NCI-H82 (cell line): ENCODE data around the gene PPEF1.
"Not testable (repeated sequence)": the region's sequence is repeated elsewhere in the genome, so short reads cannot be mapped to it uniquely, and the experiment has no call there.

ENCODE experiments used
- DNase-seq: peaks from one replicate; lab custom pipeline; 2025; lab: John Stamatoyannopoulos, UW

The PPEF1 gene

DNA sequence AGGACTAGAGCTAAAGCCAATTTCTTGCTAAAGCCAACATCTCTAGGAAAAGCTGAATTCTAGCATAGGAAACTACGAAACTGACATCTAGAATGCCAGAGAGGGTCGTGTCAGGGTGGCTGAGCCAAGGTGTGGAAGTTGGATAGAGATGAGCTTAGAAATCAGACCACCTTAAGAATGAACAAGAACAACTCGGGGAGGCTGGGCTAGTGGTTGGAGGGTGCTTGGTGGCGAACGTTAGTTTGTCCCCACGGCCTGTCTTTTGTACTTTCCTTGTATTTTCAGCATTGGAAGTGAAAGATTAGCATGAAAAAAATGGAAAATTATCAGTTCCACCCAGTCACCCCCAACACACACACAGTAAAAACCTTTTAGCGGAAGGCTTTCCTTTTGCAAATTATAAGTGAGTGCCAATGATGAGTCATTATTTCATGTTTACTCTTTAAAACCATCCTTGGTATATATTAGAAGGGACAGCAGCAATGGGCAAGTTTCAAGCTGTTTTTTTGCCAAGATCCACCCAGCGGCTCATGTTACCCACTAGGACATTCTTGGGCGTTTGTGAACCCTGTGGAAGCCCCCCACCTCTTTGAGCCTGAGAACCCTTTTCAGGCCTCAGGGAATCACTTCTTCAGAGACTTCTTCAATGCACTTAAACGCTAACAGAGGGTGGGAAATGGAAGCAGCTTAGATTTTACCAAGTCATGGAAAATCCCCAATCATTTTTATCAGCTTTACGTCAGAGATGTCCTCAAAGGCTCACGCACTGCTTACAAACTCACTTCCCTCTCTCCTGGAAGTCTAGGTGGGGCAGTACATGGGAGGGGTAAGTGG, 4.9 kb upstream of the PPEF1 start:
- peak; percentile 28 for DNase-seq

DNA sequence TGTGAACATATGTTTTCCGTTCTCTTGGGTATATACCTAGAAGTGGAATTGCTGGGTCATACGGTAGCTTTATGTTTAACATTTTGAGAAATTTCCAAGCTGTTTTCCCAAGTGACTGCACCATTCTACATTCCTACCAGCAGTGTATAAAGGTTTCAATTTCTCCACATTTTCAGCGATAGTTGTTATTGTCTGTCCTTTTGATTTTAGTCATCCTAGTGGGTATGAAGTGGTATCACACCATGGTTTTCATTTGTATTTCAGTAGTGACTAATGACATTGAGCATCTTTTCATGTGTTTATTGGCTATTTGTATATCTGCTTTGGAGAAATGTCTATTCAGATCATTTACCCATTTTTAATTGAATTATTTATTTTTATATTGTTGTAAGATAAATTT, 2.4 kb downstream of the PPEF1 start:
- no peak for DNase-seq

DNA sequence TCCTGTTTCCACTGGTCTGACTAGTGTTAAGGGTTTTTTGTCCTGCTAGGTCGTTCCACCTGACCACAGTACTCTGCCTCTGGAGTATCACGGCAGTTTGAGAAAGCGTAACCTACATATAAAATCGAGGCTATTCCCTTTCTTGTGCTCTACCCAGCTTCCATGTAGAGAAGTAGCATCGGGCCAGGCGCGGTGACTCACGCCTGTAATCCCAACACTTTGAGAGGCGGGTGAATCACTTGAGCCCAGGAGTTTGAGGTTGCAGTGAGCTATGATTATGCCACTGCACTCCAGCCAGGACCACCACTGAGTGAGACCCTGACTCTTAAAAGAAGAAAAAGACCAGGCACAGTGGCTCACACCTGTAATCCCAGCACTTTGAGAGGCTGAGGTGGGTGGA, 7.5 kb downstream of the PPEF1 start:
- no peak for DNase-seq

DNA sequence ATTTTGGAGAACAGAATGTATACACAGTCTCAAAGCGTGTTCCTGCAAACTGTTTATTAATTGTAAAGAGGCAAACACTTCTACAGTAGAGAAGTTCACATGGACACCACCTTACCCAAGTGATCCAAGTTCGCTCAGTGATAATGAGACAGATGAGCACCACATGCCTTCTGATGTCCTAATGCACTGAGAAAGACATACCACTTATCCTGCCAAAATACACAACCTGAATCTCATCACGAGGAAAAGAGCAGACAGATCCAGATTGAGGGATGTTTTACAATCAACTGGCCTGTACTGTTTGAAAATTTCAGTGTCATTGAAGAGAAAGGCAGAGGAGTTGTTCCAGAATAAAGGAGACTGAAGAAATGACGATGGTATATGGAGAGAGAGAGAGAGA, 12.4 kb downstream of the PPEF1 start:
- DNase-seq: no peak

DNA sequence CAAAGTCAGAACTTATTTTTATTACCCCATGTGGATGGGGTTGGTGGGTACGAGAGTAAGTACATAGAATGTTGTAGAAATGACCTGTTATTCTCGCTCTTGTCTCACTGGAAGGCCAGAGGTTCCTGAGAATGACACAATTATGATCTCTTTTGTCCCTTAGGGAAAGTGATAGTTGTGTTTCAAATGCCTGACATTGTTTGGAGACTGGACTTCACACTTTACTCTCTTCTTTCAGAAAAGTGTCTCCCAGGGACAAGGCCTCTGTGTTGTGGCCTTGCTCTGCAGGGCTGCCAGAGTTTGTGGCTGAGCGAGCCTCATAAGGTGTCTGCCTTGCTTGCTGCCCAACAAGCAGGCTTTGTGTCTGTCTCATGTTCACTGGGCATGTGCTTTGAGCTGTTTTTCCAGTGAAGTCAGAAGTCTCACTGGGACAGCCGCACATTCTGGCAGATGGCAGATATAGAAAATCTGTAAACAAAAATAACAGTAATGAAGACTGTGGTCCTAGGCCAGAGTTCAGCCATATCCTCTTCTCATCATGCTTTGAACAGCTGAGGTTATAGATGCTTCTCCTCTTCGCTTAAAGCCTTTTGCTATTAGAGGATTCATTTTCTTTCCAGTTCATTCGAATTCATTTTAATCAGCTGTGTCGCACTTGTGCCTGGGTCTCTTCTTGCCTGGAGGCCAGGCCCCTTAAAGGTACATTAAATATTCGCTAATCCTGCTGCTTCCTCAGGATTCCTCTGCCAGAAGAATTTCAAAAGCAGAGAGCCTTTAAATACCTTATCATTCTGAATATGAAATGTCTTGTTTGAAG, 14.4 kb downstream of the PPEF1 start:
- no peak for DNase-seq

DNA sequence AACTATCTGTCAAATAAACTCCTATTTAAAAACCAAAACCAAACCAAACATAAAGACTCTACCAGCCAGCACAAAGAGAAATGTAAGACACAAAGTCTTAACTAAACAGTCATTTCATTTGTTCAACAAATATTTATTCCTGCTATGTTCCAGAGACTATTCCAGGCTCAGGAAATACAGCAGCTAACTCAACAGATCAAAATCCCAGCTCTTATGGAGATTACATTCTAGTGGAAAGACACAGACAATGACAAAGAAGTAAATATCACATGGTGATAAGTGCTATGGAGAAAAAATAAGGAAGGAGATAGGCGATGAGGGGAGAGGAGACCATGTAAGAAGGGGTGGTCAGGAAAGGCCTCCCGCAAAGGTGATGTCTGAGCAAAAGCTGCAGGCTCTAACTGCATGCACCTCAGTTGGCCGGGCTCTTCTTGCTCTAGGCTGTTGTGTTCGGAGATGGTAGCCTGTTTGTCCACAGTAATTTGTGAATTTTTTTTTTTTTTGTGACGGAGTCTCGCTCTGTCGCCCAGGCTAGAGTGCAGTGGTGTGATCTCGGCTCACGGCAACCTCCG, 15.1 kb downstream of the PPEF1 start:
- no peak for DNase-seq

DNA sequence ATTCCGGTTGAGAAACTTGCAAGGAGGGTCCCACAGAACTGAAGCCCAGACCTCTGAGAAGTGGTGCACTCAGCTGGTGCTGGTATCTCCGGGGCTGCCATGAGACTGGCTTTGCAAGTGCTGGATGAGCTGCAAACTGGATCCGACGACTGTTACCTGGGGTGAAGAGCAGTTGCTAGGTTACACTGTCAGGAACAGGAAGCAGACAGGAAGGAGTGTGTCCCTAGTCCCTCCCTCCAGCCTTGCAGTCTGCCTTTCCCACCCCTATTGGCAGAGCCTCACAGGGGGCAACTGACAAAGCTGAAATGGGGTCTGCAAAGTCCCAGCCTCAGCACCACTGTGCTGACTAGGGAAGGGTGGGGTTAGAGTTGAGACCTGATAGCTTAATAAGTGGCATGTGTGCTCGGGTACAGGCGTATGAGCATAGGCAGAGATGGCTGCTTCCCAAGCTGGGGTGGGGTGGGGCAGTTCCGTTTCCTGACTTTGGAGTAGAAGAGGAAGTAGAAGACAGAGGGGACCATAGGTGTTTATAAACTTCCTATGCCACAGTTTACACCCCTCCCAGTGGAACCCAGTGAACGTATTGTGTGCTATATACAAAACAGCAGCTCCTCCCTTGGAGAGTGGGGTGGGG, 18.0 kb downstream of the PPEF1 start:
- DNase-seq: no peak

DNA sequence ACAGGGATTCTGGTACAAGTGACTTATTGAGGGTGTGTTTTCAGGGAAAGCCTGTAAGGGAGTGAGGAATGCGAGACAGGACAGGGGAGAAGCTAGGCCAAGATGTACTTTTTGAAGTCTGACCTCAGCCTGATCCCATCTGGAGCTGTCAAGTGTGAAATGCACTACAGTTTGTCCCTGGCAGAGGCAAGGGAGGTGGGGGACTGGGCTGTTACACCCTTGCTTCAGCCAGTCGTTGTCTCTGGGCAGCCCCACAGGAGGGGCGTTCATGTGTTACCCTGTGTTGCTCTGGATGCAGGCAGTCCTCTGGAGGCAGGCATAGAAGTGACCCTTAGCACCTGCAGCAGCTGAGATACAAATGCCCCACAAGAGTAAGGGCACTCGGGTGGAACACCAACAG, 25.8 kb downstream of the PPEF1 start:
- DNase-seq: no peak

DNA sequence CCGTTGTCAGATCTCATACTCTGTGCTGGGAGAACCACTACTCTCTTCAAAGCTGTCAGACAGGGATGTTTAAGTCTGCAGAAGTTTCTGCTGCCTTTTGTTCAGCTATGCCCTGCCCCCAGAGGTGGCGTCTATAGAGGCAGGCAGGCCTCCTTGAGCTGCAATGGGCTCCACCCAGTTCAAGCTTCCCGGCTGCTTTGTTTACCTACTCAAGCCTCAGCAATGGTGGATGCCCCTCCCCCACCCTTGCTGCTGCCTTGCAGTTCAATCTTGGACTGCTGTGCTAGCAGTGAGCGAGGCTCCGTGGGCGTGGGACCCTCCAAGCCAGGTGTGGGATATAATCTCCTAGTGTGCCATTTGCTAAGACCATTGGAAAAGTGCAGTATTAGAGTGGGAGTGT, 32.2 kb downstream of the PPEF1 start:
- DNase-seq: peak; percentile 6

DNA sequence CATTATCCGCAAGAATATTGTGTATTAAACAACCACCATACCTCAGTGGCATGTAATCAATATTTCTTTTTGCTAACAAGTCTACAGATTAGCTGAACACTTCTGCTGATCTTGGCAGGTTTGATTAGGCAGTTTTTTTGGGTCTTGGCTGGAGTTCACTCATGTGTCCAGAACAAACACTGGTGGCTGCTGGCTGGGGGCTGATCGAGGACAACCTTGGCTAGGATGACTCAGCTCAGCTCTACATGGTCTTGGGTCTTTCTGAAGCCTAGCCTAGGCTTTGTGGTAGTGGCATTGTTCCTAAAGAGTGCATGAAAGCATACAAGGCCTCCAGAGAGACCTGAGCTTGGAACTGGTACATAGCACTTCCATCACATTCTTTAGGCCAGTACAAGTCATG, 41.1 kb downstream of the PPEF1 start:
- DNase-seq: no peak

DNA sequence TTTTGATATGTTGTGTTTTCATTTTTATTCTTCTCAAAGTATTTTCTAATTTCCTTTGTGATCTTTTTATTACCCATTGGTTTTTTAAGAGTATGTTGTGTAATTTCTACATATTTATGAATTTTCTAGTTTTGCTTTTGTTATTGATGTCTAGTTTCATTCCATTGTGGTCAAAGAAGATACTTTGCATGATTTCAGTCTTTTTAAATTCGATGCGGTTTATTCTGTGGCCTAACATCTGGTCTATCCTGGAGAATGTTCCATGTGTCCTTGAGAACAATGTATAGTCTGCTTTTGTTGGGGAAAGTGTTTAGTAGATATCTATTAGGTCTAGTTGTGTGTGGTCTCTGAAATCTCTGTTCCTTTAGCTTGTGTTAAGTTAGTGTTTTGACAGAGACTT, 46.2 kb downstream of the PPEF1 start:
- no peak for DNase-seq

DNA sequence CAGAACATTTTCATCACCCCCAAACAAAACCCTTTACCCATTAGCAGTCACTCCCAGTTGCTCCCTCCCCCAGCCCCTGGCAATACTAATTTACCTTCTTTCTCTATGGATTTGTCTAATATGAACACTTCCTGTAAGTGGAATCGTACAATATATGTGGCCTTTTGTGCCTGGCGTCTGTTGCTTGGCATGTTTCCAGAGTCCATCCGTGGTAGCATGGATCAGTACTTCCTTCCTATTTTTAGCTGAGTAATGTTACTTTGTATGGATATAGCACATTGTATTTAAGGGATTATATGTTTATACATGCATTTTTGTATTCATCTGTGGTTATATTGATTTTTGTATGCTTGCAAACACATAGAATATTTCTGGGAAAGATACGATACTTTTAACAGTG, 48.2 kb downstream of the PPEF1 start:
- DNase-seq: no peak

DNA sequence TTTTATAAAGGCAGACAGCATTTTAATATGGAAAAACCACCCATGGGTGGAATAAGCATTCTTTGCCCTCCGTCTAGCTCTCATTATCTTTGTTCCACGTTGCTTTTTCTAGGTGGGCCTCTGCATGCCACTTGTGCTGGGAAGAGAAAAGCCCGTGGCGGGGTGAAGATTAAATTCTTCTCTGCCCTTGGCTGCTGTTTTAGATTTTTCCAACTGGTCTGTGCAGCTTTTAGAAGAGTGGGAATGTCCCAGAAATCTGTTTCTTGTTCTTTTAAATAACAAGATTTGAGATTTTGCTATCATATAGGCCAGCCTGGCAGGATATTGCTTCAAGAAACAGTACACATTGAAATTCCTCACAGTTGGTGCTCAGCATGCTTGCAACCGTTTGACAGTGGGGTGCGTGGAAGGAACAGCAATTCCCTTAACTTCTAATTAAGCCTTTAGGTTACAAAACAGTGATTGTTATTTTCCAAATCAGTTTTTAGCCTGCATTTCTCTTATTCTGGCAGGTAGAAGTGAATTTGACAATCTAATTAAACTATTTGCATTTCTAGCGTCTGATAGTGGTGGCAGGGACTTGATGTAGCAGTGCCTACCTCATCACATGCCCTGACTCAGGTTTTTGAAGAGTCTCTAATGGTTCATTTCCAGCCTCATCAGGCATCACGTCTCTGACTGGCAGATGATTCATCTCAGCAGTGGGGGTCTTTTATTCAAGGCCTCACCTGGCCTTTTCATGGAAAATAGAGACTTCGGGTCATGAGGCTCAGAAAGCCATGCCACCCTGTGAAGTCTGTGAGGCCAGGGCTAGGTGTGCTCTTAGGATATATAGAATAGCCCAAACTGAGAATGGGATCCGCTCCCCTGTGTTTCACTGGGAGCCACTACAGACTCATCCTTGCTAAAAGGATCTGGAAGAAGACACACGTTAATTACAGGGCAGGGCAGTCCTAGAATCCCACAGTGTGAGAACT, 50.8 kb downstream of the PPEF1 start:
- no peak for DNase-seq

DNA sequence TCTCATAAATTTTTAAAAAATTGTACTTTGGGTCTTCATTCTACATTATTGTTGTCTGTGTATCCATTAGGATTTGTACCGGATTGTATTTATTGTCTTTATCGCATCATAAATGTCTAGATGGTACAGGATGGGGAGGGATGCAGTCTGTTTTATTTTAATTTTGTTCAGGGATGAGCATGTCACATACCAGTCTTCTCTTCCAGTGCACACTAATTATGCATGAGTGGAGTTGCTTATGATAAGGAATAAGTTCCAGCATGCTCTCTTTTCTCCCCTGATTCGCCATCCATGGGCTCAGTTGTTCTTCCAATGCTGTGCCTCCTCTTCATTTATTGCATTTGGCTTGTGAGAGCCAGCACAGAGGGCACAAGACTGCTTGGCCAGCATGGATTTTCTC, 54.3 kb downstream of the PPEF1 start:
- no peak for DNase-seq

DNA sequence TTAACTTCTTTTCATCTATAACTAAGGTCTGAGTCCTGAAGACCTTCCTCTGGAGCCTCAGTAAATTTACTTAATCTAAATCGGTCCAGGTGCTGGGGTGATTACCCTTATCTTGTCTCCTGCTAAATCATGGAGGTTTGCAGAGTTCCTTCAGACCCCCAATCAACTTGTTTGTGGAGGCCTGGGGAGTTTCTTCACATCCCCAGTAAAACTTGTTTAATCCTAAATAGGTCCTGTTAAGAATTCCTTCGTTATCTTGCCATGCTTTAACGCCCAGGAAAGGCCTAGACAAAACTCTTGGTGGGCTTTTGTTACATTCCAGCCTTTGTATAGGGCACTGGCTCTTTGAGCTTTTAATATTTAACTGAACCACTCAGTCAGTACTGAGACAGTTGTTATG, 55.7 kb downstream of the PPEF1 start:
- not testable (repeated sequence) for DNase-seq

DNA sequence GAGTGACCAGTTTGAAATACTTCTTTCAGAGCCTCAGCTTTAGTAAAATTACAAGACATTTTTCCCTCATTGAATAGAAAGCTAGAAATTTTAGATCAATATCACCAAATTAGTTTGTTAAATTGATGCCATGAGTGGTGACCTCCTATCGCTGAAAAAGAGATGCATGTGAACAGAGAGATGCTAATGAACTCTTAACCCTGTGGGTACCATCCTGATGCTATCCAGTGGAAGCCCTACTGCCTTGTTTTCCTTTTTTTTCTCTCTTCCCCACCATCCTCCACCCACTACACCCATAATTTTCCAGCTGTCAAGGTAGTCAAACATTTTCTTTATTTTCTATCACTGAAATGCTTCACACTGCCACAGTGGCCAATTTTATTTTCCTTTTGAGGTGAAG, 61.9 kb downstream of the PPEF1 start:
- no peak for DNase-seq

DNA sequence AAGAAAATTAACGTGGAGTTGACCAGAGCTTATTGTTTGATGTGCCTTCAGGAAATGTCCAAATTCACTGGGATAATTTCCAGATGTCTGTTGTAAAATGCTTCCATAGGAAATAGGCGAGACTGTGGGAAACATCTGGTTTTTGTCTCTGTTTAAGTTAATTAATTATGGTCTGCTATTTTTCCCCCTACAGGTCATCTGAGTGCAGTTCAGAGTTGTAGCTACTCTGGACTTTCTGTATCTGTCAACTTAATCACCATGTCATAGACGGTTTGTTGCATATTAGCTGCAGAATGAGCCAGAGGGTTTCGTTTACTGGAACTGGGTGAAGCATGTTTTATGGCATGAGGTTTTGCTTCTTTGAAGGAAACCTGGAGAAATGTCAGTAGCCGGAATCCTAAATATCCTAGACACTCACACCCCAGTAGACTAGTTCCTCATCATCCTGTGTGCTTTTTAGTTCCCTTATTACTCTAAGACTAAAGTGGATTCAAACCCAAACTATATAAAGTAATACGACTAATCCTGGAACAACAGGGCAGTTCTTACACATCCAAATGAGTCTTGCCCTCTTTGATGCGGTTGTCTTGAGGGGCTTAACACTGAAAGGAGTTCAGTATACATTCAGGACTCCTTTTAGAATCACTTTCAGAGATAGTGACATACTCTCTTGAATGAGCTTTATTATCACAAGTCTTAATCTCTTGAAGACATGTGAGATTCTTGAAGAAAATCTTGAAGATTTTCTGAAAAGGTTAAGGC, 62.5 kb downstream of the PPEF1 start:
- no peak for DNase-seq

DNA sequence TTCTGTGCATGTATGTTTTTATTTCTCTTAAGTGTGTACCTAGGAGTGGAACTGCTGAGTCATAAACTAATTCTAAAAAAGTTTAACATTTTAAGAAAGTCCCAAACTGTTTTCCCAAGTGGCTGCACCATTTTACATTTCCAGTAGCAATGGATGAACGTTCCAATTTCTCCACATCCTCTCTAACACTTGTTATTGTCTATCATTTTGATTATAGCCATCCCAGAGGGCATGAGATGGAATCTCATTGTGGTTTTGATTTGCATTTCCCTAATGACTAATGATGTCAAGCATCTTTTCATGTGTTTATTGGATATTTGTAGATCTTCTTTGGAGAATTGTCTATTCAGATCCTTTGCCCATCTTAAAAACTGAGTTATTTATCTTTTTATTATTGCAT, 82.5 kb downstream of the PPEF1 start:
- no peak for DNase-seq

DNA sequence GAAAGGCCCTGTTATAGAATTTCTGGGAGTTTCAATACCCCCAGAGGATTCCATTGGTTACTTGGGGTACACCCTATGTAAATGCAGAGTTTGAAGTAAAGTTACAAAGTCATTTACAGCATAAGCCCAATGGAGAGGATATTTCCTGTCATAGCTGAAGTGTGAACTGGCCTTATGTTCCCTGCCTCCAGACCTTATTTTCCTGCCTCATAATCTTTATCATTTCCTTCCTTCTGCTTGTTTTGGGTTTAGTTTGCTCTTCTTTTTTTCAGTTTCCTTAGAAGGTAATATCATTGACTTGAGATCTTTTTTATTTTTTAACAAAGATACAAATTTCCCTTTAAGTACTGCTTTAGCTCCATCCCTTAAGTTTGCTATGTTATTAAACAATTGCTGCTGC, 85.4 kb downstream of the PPEF1 start:
- peak; percentile 24 for DNase-seq

DNA sequence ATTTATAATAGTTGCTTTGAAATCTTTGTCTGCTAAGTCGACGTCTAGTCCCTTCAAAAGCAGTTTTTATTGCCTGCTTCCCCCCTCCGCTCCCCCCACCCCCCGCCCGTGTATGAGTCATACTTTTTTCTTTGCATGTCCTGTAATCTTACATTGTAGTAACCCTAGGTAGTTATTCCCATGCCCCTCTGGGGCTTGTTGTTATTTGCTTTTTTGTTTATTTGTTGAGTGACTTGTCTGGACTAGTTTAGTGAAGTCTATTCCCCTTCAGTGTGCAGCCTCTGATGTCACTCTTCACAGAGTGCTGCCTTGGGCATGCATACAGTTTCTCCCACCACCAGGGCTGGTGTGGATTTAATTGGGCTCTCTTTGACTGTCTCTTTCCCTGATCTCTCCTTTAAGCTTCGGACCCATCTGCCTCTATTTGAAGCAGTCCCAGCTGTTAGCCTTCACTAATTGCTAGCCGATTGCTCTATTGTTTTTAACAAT, 86.2 kb downstream of the PPEF1 start:
- DNase-seq: peak; percentile 99
